Posterior vena cava (tissue), 2 donors: Measurements from ENCODE around the gene HABP4. TPM values are rescaled to one million over a fixed set of nuclear protein-coding genes. Genes with fewer than 3 reads are reported as not detected.

Experiments used
- DNase-seq: peaks from one replicate; pipeline ENCODE4 v3.0.0-alpha.2; 2020; ENCODE audit warnings: low spot score
- intact Hi-C, 2 donors: fragments of 100-400 bp; cut with DNase I; formaldehyde crosslinking; loops; one replicate each; pipeline versions ENCODE4 v1.14.1 to v1.14.2; 2022 to 2023
- total RNA-seq, 2 donors: library from RNA; stranded (reverse); fragmentation: NEBNext Ultra II Directional; extraction: Animal tissue kit (Norgen Biotek cat#: 25700); gene quantifications; one replicate each; pipeline ENCODE4 v1.2.1, GENCODE V29; 2021
- donor health status: DM: yes; HTN: yes; CAD: no.
- donor health status: DM: yes; HTN: yes; CAD: no.

Gene HABP4
- total RNA-seq, 2 donors from 2014 or later: 30.9 to 37.4 TPM

- intact Hi-C loops: loop anchor here (5.0 to 10.0 kb wide), 2 partner anchors 195 to 847 kb away; partner anchors contain the start of gene PRXL2C (in 1 of the 2)
- no peak for DNase-seq
Observed at GRCh38 chr9:96459268-96460007, 9.5 kb downstream of the HABP4 start.

DNA sequence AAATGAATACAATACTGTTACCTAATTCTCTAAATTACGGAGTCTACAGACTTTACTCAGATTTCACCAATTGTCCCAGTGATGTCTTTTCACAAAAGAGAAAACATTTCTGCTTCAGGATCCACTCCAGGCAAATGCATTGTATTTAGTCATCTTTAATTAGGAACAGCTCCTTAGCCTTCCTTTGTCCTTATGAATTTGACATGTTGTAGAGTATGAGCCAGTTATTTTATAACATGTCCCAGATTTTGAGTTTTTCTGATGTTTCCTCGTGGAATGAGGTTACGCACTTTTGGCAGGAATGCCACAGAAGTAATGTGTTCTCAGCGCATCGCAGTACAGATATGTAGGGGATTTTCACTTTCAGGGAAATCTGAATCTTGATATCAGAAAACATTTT lies 10.5 kb downstream of the HABP4 start:
- intact Hi-C loops: no loop called here
- no peak for DNase-seq

DNA sequence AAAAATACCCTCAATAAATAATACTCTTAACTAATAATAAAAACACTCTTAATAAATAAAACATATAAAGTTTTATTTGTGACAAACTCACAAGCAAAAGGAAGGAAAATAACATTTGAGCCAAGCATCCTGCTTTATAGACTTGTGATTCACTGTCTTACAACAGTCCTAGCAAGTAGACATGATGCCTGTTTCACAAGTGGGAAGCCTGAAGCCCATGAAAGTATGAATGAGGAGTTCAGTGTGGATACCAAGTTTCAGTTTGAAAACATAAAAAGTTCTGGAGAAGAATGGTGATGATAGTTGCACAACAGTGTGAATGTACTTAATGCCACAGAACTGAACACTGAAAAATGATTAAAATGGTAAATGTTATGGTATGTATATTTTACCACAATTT lies 10.9 kb downstream of the HABP4 start:
- intact Hi-C loops: no loop called here
- DNase-seq: no peak

GRCh38 chr9:96461336-96461735 lies 11.4 kb downstream of the HABP4 start:
- DNase-seq: no peak
- intact Hi-C loops: no loop called here

GRCh38 chr9:96462541-96462940 lies 12.6 kb downstream of the HABP4 start:
- no peak for DNase-seq
- intact Hi-C loops: no loop called here

GRCh38 chr9:96464426-96464825 lies 14.5 kb downstream of the HABP4 start:
- intact Hi-C loops: no loop called here
- no peak for DNase-seq

- DNase-seq: no peak
- intact Hi-C loops: no loop called here
Observed at GRCh38 chr9:96467784-96468183, 17.8 kb downstream of the HABP4 start.

GRCh38 chr9:96476013-96476412 lies 26.0 kb downstream of the HABP4 start:
- intact Hi-C loops: no loop called here
- DNase-seq: no peak

DNA sequence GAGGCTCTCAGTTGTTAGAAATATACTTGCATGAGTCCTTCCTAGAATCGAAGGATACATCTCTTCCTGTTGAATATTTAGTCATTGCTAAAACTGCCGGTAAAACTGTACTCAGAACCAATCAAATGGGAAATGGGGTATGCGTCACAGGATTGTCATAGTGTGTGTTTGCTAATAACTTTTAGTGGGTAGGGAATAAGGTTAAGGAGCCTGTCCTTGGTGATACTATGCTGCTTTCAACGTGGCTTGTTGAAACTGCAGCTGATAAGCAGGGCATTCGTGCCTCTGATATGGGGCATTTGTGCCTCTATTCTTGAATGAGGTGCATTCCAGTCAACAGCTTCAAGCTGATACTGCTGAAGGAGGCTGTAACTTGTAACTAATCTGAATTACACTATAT lies 26.6 kb downstream of the HABP4 start:
- intact Hi-C loops: no loop called here
- DNase-seq: no peak

GRCh38 chr9:96478829-96479371 lies 28.9 kb downstream of the HABP4 start:
- no peak for DNase-seq
- intact Hi-C loops: no loop called here

GRCh38 chr9:96480736-96481135 lies 30.8 kb downstream of the HABP4 start:
- intact Hi-C loops: loop anchor here in 1 of 2 donors (10.0 kb wide), 1 partner anchor 156 kb away; no protein-coding TSS in a partner anchor
- no peak for DNase-seq

- intact Hi-C loops: loop anchor here in 1 of 2 donors (10.0 kb wide), 1 partner anchor 158 kb away; no protein-coding TSS in a partner anchor
Observed at GRCh38 chr9:96482476-96482875, 32.5 kb downstream of the HABP4 start.

DNA sequence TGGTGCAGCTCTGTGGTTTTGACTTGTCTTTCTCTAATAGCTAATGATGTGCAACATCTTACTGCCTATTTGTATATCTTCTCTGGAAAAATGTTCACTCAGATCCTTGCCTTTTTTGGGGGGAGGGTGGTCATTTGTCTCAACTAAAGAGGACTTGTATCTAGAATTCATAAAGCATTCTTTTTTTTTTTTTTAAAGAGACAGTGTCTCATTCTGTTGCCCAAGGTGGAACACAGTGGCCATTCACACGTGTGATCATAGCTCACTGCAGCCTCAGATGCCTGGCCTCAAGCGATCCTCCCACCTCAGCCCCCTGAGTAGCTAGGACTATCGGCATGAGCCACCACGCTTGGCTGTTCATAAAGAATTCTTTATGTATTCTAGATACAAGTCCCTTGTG lies 33.2 kb downstream of the HABP4 start:
- intact Hi-C loops: loop anchor here in 1 of 2 donors (10.0 kb wide), 1 partner anchor 158 kb away; no protein-coding TSS in a partner anchor

More at GRCh38 chr9:96482476-96482875, 32.5 kb downstream of the HABP4 start:
- no peak for DNase-seq

GRCh38 chr9:96483733-96484390 lies 33.9 kb downstream of the HABP4 start:
- DNase-seq: no peak
- intact Hi-C loops: loop anchor here in 1 of 2 donors (10.0 kb wide), 1 partner anchor 159 kb away; no protein-coding TSS in a partner anchor

More for the DNA sequence above, 33.2 kb downstream of the HABP4 start:
- no peak for DNase-seq

DNA sequence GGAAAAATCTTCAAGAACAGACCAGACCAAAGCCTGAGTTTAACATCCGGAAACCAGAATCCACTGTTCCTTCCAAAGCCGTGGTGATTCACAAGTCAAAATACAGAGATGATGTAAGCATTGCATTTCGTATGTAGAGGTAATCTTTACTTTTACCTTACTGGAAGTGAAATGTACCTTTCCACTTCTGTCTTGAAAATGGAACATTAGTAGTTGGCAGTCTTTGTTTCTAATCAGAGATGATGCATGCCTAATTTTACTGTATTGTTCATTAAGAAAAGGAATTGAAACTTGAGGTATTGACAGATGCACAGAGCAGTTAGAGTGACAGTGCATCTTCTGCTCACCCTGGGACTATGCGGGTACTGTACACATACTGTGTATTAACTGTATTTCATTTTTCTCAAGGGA lies 34.6 kb downstream of the HABP4 start:
- DNase-seq: no peak
- intact Hi-C loops: loop anchor here in 1 of 2 donors (10.0 kb wide), 1 partner anchor 160 kb away; no protein-coding TSS in a partner anchor

DNA sequence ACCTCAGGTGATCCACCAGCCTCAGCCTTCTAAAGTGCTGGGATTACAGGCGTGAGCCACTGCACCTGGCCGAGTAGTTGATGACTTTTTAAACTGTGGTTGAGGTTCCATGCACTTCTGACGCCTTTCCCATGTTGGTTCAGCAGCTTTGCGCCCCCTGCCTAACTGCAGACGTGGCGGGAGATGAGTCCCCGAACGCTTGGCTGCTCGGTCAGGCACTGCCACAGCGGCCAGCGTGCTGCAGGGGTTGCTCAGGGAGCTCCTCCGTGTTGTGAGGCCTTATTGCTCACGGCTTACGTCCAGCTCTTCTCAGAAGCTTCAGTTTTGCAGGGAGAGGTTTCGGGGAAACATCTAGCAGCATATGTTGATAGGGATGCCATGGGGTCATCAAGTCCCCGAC lies 35.3 kb downstream of the HABP4 start:
- intact Hi-C loops: loop anchor here in 1 of 2 donors (10.0 kb wide), 1 partner anchor 160 kb away; no protein-coding TSS in a partner anchor
- no peak for DNase-seq

GRCh38 chr9:96486386-96487028 lies 36.5 kb downstream of the HABP4 start:
- intact Hi-C loops: loop anchor here in 1 of 2 donors (10.0 kb wide), 1 partner anchor 162 kb away; no protein-coding TSS in a partner anchor
- no peak for DNase-seq

DNA sequence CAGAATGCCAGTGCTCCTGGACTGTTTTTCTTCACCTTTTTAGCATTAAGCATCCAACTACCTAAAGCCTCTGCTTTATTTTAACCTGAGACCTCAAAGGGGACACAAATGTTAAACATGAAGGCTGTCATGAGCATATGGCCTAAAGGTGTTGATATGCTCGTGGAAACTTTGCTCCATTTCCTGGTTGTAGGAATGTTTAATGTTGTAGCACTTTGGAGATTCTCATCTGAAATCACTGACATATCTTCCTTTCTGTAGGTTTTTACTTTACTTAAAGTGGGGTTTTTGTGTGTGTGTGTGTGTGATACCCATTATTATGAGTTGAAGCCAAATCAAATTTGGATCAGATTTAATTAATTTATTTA lies 37.0 kb downstream of the HABP4 start:
- intact Hi-C loops: loop anchor here in 1 of 2 donors (10.0 kb wide), 1 partner anchor 162 kb away; no protein-coding TSS in a partner anchor
- DNase-seq: no peak

DNA sequence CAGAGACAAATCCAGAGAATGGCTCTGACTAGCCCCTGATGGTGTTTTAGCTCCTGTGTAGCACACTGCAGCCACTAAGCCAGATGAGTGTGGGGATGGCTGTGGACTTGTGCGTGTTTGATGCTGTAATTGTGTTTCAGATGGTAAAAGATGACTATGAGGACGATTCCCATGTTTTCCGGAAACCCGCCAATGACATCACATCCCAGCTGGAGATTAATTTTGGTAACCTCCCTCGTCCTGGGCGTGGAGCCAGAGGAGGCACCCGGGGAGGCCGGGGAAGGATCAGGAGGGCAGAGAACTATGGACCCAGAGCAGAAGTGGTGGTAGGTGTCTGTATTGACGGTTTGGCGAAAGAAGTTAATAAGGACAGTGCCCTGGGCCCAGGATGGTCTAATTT lies 38.0 kb downstream of the HABP4 start:
- no peak for DNase-seq
- intact Hi-C loops: loop anchor here in 1 of 2 donors (10.0 kb wide), 1 partner anchor 163 kb away; no protein-coding TSS in a partner anchor
